Neural cell (in vitro differentiated cells): ENCODE data around the gene SRCIN1.

Experiments
- CTCF ChIP-seq: fragments of 450-650 bp; IDR thresholded peaks from 2 replicates; pipeline ENCODE4 v1.5.1; 2014; ENCODE audit warnings: antibody characterized with exemption, mild to moderate bottlenecking, moderate library complexity; ENCODE audit not compliant: poor library complexity, severe bottlenecking
- EP300 ChIP-seq: fragments of 450-650 bp; conservative IDR thresholded peaks from 2 replicates; pipeline ENCODE4 v1.6.1; 2014; ENCODE audit warnings: antibody characterized with exemption, mild to moderate bottlenecking, moderate library complexity; ENCODE audit not compliant: poor library complexity, severe bottlenecking
- EZH2 ChIP-seq: fragments of 200-600, 300-800 bp; shearing (Covaris generic), sonication (generic); IDR thresholded peaks from 2 replicates; pipeline ENCODE4 v1.6.1; 2014; ENCODE audit warnings: antibody characterized with exemption, low read length, borderline replicate concordance, mild to moderate bottlenecking; ENCODE audit not compliant: insufficient read depth, poor library complexity, severe bottlenecking
- TAF1 ChIP-seq: IDR thresholded peaks from 2 replicates; pipeline ENCODE4 v1.6.1; 2012; ENCODE audit warnings: low read depth

- TF ChIP-seq EZH2 (no peak), CTCF (no peak), TAF1 (no peak), EP300 (no peak)
These were observed 4.8 kb downstream of the SRCIN1 start for GRCh38 chr17:38600906-38601305.
